ENCODE measurements around the gene UTS2R.
"Not testable (repeated sequence)": the region's sequence is repeated elsewhere in the genome, so short reads cannot be mapped to it uniquely, and the experiment has no call there.

The UTS2R gene

GRCh38 chr17:82375359-82376041, 3.9 kb downstream of the UTS2R start:
- no peak for DNase-seq (ENCODE audit: low spot score)

DNA sequence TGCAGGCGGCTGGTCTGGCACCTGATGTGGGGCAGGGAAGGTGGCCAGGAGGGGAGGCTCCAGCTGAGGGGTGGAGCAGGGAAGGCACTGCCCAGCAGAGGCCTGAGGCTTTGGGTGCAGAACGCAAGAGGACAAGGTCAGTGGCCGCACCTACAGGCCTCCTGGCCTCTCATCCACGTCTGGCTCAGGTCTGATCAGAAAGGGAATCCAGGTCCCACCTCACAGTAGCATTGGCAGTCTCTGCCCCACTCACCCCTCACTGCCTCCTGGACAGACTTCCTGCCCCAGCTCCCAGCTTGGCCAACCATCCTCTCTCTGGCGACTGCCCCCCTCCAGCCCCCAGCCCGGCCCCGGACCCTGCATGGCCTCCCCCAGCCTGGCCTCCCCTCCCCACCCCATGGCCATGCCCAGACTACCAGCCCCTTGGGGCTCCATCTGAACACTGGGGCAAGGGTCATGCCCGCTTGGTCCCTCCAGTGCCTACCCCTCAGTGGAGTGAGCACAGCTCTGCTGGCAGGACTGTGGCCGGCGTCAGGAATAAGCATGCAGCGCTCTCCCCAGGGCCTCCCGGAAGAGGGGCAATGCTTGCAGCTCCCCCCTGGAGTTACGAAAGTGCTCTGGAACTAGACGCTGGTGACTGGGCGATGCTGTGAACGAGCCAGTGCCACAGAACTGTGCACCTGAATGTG, 4.6 kb downstream of the UTS2R start:
- DNase-seq (ENCODE audit: low spot score), result no peak

- not testable (repeated sequence) for DNase-seq (ENCODE audit: low spot score)
Measured at GRCh38 chr17:82377294-82377693, 5.7 kb downstream of the UTS2R start.

DNA sequence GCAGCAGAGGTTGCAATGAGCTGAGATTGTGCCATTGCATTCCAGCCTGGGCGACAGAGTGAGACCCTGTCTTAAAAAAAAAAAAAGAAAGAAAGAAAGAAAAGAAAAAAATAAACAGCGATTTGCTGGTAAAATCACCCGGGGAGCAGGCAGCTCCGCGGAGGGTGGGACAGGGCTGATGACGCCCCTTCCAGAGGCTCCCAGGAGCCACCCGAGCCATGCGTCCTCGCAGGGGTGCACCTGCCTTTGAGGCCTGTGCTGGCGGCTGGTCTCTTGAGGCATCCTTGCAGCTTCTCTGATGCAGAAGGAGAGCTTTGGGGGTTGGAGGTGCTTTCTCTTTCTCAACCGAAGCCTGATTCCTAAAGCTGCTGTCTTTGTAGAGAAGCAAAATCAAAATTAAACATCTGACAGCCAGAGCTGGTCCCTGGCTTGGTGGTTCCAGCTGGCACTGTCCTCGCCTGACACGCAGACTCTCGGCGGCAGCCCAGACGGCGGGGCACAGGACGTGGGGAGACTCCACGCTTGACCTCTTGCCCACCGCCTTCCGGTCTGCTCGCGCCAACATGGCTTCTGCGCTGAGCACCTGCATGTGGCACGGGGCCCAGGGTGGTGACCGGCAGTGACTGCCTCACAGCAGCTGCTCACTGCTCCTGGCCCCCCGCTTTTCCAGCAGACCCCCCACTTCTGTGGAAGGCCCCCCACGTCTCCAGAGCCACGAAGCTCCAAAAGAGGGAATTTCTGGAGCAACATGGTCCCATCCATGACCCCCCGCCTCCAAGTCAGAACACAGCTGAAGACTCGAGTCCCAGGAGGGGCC, 6.6 kb downstream of the UTS2R start:
- DNase-seq (ENCODE audit: low spot score), result no peak

DNA sequence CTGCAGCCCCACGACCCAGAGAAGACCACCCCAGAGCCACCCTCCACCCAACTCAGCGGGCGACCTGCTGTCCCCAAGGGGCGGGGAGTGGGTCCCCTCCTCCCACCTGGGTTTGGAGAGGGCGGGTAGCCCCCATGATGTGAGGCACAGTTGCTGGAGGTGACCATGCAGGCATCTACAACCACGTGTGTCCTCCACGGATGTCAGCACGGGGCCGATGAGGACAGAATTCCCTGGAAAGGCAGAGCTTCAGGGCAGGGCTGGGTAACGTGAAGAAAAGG, 7.1 kb downstream of the UTS2R start:
- no peak for DNase-seq (ENCODE audit: low spot score)

GRCh38 chr17:82380860-82381702, 9.5 kb downstream of the UTS2R start:
- no peak for DNase-seq (ENCODE audit: low spot score)

DNA sequence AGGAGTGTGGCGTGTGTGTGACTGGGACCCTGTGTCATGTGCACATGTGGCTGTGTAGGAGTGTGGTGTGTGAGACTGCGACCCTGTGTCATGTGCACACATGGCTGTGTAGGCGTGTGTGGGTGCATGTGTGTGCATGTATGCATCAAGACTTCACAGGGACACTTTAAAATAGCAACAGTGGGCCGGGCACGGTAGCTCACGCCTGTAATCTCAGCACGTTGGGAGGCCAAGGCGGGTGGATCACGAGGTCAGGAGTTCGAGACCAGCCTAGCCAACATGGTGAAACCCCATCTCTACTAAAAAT, 10.1 kb downstream of the UTS2R start:
- DNase-seq (ENCODE audit: low spot score), result not testable (repeated sequence)

DNA sequence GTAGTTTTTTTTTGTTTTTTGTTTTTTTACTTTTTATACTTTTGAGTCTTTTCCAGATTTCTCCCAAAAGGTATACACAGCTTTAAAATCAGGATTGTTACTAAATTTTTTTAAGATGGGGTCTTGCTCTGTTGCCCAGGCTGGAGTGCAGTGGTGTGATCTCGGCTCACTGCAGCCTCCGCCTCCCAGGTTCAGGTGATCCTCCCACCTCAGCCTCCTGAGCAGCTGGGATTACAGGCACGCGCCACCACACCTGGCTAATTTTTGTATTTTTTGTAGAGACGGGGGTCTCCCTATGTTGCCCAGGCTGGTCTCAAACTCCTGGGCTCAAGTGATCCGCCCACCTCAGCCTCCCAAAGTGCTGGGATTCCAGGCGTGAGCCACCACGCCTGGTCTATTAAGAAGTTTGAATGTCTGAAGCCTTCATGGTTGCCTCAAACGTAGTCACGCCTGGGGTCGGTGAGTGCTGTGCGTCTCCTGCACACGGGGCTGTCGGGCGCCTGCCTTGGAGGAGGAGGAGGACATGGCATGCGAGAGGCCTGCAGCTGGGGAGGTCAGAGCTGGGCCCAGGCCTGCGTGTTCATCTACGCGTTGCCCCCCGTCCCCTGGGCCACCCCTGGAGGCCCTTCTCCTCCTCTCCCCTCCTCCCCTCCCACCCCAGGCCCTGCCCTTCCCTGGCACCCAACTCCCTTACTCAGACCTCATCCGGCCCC, 10.8 kb downstream of the UTS2R start:
- DNase-seq (ENCODE audit: low spot score), result not testable (repeated sequence)

- no peak for DNase-seq (ENCODE audit: low spot score)
Measured at GRCh38 chr17:82382933-82383255, 11.3 kb downstream of the UTS2R start.

DNA sequence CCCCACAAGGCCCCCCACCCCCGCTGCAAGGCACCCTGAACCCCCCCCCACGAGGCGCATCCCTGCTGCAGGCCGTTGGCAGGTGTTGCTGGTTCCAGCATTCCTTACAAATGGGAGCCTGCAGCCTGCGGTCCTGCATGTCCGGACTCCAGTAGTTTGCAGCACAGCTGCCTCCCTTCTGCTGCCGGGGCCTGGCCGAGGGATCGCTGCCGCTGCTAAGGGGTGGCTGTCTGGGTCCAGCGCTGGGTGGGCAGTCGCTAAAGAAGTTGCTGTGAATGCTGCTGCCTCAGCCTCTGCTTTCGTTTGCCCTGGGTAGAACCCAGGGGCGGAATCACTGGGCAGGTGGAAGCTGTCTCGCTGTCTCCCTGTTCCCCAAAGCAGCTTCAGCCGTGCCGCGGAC, 11.8 kb downstream of the UTS2R start:
- no peak for DNase-seq (ENCODE audit: low spot score)

DNA sequence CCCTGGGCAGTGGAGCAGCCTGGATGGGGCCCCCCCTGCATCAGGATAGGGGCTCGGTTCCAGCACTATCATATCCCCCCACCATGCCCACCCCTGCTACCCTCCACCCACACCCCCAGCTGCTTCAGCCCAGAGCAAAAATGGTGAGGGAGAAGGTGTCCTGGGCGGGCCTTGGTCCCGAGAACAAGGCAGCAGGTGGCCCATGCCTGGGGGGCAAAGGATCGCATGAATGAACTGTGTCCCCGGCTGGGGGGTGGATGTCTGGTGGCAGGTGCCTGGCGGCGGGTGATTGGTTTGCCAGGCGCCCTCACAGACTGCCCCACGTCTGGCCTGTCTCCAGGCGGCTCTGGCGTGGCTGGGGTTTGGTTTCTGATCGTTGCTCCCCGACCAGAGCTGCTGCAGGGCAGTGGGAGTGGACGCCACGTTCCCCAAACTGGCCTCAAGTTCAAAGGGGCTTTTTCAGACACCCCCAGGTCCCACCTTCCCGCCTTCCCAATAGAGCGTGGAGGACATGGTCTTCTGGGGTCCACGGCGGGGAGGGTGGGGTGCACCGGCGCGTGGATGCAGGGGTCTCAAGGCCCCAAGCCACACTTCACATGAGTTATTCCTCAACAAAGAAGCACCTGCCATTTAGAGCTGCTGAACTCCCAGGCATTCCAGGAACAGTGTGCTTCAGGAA, 12.6 kb downstream of the UTS2R start:
- DNase-seq (ENCODE audit: low spot score), result no peak

GRCh38 chr17:82384730-82385481, 13.3 kb downstream of the UTS2R start:
- DNase-seq (ENCODE audit: low spot score), result no peak

DNA sequence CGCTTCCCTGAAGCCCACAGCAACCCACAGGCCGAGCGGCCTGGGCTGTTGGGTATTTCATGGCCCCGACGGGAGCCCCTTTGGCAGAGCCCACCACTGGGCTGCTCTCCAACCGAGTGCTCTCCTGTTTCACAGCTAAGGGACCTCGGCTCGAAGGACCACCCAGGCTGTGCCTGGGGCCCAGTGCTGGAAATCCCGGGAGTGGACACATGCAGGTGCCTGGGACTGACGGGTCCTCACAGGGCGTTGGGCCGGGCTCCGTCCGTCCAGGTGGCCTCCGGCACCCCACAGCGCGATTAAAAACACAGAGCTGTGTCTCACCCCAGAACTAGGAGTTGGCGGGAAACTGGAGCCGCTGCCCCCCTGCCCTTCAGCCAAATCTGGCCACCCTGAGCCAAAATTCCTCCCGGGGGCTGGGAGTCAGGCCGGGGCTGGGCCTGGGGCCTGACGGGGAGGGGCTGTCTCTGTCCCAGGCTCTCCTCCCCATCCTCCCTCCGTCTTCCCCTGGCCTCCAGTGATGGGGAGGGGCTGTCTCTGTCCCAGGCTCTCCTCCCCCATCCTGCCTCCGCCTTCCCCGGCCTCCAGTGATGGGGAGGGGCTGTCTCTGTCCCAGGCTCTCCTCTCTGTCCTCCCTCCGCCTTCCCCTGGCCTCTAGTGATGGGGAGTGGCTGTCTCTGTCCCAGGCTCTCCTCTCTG, 14.1 kb downstream of the UTS2R start:
- DNase-seq (ENCODE audit: low spot score), result no peak

DNA sequence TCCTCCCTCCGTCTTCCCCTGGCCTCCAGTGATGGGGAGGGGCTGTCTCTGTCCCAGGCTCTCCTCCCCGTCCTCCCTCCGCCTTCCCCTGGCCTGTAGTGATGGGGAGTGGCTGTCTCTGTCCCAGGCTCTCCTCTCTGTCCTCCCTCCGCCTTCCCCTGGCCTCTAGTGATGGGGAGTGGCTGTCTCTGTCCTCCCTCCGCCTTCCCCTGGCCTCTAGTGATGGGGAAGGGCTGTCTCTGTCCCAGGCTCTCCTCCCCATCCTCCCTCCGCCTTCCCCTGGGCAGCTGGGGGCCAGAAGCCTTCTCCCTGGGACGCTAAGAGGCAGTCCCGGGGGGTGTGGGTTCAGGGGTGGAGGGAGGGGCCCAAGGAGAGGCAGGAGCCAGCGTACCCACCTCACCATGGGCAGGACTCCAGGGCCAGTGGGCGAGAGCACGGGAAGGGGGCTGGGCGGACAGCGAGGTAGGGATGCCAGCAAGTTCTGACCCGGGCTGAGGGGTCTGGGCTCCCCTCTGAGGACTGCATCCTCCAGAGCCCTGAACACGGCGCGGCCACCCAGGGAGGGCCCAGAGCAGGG, 14.8 kb downstream of the UTS2R start:
- no peak for DNase-seq (ENCODE audit: low spot score)

- no peak for DNase-seq (ENCODE audit: low spot score)
Measured at GRCh38 chr17:82386881-82387704, 15.5 kb downstream of the UTS2R start.

- DNase-seq (ENCODE audit: low spot score), result no peak
Measured at GRCh38 chr17:82387705-82388106, 16.1 kb downstream of the UTS2R start.

GRCh38 chr17:82388223-82388921, 16.8 kb downstream of the UTS2R start:
- peak; percentile 17 for DNase-seq (ENCODE audit: low spot score)

GRCh38 chr17:82388922-82389283, 17.3 kb downstream of the UTS2R start:
- no peak for DNase-seq (ENCODE audit: low spot score)

Measured in RKO (cell line).